ENCODE results near the gene LTK.

The LTK gene

DNA sequence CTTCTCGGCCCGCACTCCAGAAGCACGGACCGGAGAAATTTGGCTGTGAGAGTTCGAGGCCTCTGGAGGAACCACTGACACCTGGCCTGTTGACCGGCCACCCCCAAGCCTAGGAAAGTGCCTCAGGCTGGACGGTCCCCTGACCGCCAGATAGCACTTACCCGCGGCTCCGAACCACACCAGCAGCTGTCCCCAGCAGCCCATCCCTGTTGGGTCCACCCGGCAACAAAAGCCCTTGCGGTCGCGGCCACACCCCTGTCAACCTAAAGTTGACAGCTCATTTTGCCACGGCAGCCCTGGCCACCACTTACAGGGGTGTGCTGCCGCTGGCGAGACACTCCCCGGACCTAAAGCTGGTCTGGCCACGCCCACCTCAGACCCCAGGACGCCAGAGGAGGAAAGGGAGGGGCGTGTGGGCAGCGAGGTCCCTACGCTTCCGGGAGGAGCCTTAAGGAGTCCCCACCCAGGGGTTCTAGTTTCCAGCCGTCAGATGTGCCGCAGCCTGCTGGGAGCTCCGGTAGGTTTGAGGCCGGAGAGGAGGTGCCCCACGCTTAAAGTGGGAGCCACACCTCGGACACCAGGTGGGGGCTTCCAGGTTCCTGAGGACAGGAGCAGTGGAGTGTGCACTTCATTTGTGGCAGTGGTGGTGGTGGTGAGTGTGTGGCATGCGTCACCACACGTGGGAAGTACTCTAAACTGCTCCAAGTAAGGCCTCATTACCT lies at the start of gene LTK:
TSS of gene LTK (minus strand) at position 322 of the 722 bp plus-strand sequence. CDS start at position 204, 118 bp downstream.
- peak; percentile 25 for DNase-seq

DNA sequence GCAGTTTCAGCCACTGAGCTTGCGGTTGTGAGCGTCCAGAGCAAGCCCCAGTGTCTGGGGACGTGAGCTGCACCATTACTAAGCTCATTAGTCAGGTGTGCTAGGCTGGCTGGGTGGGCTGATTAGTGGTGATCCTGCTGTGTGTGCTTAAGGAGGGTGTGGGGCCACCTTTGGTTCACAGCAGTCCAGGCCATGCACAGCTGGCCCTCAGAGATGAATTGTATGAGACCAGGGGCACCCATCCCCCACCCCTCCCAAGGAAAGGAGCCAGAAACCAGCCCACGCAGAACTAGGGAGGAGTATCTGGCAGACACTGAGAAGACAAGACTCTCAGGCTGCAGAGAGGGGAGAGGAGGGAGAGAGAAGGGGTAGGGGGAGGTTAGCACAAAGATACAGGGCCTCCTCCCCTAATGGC lies 49.2 kb upstream of the LTK start:
- no peak for DNase-seq

GRCh38 chr15:41562244-41562643 lies 48.6 kb upstream of the LTK start:
- no peak for DNase-seq

DNA sequence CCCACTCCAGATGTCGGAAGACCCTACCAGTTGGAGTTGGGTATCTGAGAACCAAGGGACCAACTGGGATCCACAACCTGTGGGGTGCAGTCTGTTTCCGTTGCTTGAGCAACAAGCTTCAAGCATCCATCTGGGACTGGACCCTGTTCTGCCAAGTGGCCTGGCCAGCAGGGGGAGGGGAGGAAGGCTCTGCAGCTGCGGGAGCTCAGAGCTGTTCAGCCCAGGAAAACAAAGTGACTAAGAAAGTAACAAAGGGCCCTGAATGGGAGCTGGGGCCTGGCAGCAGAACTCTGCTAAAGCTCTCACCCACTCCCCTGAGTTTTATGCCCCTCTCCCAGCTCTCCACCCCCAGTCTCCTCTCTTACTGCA lies 48.1 kb upstream of the LTK start:
- no peak for DNase-seq

DNA sequence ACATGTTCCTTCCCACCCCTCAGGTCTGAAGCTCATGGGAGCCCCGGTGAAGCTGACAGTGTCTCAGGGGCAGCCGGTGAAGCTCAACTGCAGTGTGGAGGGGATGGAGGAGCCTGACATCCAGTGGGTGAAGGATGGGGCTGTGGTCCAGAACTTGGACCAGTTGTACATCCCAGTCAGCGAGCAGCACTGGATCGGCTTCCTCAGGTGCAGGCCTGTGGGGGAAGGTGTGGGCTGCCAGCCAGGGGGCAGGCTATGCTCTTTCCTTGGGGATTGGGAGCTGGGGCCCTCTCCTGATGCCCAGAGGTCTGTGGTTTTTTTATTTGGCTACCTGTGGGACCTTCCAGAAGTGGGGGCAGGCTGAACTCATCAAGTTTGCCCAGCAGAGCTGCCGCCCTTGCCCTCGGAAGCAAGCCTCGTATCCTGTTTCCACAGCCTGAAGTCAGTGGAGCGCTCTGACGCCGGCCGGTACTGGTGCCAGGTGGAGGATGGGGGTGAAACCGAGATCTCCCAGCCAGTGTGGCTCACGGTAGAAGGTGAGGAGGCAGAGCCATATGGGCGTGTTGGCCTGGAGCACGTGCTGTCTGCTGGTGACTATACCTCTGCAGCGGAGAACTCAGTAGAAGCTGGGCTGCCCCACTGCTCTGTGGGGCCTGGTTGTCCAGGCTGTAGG lies 47.6 kb upstream of the LTK start:
- DNase-seq, result no peak

DNA sequence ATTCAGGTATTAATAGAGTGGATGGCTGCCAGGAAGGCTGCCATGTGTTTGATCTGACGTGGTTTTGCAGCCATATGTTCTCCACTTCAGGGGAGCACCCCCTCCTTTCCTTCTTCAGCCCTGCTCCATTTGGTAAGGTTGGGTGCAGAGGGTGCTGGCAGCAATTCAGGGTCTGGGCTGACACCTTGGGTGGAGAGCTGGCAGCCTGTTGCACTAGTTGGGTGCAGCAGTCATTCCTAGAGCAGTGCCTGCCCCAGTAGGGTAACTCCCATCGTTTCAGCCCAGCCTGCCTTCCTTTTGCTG lies 46.9 kb upstream of the LTK start:
- DNase-seq, result no peak

- no peak for DNase-seq
Measured at GRCh38 chr15:41559239-41559782, 45.7 kb upstream of the LTK start.

DNA sequence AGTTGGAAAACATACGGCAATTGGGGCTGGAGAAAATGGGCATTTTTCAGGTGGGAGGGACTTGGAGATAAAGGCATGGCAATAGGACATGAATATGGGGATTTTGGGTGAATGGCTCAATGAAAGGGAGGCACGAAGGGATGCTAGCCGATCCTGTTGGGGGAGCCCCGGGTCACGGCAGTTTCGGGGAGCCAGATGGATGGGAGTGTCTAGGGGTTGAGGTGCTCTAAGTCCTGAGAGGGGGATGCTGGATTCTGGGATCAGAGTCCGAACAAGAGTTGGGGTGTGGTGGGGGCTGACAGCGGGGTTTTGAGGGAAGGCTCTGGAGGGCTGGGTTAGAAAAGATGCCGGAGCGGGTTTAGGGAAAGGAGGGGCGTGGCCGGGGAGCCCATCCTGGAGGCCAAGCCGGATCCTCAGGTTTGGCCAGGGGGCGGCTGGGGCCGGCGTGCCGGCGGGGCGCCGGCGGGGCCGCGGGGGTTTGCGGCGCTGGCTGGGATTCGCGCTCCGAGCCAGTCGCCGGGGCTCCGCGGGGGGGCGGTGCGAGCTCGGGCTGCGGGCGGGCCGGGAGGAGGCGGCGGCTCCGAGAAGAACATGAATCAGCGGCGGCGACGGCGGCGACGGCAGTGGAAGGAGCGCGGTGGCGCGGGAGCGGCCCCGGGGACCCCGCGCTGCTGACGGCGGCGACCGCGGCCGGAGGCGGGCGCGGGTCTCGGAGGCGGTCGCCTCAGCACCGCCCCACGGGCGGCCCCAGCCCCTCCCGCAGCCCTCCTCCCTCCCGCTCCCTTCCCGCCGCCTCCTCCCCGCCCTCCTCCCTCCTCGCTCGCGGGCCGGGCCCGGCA lies 45.0 kb upstream of the LTK start, which contains the start of gene TYRO3:
TSS of gene TYRO3 (plus strand) at position 813 of the 839 bp plus-strand sequence. CDS start 46 bp downstream, outside the sequence.
- peak; percentile 67 for DNase-seq

- DNase-seq, result peak; percentile 80
Measured at GRCh38 chr15:41557673-41558399, 44.2 kb upstream of the LTK start.

- DNase-seq, result no peak
Measured at GRCh38 chr15:41556677-41557076, 43.0 kb upstream of the LTK start.

GRCh38 chr15:41554915-41555314 lies 41.3 kb upstream of the LTK start:
- DNase-seq, result no peak

DNA sequence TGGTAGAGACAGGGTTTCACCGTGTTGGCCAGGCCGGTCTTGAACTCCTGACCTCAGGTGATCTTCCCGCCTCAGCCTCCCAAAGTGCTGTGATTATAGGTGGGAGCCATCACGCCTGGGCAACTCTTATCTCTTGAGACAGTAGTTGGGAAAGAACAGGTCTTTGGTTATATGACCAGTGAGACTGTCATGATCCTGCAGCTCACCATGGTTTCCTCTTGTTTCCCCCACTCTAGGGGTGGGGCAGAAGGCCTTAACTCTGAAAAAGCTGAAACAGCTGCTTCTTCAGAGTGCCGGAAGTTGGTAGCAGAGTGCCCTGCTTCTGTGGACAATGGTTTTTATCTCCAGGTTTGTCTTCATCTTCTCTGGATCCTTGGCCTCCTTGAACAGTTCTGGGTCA lies 40.7 kb upstream of the LTK start:
- DNase-seq, result no peak

GRCh38 chr15:41553731-41554130 lies 40.1 kb upstream of the LTK start:
- no peak for DNase-seq

DNA sequence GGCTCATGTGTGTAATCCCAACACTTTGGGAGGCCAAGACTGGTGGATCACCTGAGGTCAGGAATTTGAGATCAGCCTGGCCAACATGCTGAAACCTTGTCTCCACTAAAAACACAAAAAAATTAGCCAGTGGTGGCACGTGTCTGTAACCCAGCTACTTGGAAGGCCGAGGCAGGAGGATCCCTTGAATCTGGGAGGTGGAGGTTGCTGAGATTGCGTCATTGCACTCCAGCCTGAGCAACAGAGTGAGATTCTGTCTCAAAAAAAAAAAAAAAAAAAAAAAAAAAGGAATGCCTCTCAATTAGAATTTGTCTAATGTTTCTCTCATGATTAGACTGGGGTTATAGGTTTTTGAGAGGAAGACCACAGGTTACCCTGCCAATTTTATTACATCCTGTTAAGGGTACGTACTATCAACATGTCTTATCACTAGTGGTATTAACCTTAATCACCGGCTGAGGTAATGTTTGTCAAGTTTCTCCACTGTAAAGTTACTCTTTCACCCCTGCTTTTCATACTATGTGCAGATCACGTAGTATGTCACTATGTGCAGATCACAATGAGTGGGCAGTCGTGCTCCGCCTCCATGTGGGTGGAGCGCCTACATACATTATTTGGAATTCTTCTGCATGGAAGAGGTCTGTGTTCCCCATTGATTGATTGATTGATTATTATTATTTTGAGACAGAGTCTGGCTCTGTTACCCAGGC lies 36.6 kb upstream of the LTK start:
- no peak for DNase-seq

GRCh38 chr15:41546851-41547786 lies 33.5 kb upstream of the LTK start:
- no peak for DNase-seq

DNA sequence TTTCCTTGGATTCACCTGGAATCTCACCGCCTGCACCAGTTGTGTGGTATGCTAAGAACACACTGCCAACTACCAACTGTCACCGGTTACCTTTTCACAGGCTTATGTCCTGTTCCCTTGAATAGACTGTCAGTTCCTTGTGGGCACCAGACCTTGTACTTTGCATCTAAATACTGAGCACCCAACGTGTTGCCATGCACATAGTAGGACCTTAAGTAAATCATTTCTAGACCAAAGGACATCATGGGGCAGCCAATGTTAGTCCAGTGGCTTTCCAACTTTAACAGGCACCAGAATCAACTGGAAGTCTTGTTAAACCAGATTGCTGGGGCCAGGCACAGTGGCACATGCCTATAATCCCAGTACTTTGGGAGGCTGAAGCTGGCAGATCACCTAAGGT lies 31.6 kb upstream of the LTK start:
- DNase-seq, result no peak

GRCh38 chr15:41544650-41545015 lies 31.0 kb upstream of the LTK start:
- DNase-seq, result peak; percentile 23

DNA sequence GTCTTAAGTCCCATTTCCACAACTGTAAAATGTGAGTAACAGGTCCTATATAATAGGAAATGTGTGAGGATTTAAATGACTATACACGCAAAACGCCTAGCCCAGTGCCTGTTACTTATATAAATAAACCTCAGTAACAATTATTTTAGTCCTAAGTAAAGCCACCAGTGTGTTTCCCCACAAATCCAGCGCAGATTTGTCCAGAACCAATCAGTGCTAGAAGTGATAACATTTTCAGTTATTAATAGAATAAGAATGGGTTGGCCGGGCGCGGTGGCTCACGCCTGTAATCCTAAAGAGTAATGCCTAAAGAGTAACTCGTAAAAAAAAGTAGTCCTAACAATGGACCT lies 29.9 kb upstream of the LTK start:
- DNase-seq, result no peak

DNA sequence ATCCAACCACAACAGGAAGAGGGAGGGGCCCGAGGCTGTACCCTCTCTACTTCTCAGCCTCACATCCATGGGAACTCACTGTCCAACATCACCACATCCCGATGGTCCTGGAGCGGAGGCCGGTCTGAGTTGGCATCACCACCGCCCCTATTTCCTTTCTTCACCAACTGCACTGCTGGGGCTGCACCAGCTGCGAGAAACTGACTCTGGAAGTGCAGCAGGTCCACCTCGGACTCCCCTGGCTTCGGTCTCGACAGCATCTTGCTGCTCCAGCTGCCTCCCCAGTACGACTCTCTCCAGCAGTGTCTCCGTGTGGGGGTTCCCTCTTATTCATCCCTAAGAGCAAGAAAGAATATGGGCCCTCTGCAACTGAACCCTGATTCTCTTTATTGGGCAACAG lies 23.2 kb upstream of the LTK start:
- DNase-seq, result no peak

DNA sequence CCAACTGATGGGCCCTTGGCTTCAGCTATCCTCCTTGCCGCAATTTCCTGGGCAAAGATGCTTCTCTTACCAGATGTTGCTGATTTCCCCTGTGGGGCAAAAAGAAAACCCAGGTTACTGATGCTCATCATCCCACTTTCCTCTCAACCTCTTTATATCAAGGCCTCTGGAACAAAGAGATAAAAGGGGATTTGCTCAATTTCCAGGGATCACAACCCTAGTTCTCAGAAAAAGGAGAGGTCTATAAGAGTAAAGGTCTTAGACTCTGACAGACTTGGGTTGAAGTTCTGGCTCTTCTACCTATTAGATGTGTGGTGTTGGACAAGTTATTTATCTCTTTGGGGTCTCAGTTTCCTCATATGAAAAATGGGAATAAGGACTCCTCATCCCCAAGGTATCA lies 21.9 kb upstream of the LTK start:
- DNase-seq, result no peak

- DNase-seq, result no peak
Measured at GRCh38 chr15:41530363-41530956, 16.8 kb upstream of the LTK start.

Data from CD4-positive, alpha-beta T cell treated with Interleukin-12 subunit alpha and Interleukin-12 subunit beta, for 1 hour (primary cell).